HG03095 (cell line): ENCODE measurements around the gene WDR36.
"Not testable (repeated sequence)": the region's sequence is repeated elsewhere in the genome, so short reads cannot be mapped to it uniquely, and the experiment has no call there.

Experiments used
- ATAC-seq: cut with Tn5 transposase; IDR thresholded peaks from one replicate; pipeline ENCODE4 v1.9.1; 2021; ENCODE audit warnings: moderate library complexity; ENCODE audit not compliant: unreplicated experiment

The WDR36 gene

GRCh38 chr5:111134864-111135263, 42.7 kb downstream of the WDR36 start:
- ATAC-seq = no peak

- ATAC-seq = no peak
Observed at GRCh38 chr5:111135363-111135762, 43.2 kb downstream of the WDR36 start.

DNA sequence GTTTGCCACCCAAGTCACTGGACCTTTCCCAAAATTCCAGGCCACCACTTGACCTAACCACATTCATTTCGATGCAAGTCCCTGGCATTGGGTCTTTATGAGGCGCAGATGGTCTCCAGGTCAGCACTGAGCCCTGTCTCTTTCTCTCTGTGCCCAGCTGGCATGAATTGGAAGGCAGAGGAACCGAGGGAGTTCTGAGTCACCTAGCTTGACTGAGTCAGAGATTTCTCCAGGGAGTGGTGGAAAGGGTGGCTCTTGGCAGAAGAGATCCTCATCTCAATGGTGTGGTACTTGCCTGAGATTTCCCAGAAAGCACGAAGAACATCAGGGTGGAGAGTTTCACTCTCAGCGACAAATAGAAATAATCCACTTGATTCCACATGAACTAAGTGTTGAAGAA, 43.8 kb downstream of the WDR36 start:
- ATAC-seq = no peak

GRCh38 chr5:111138096-111138495, 45.9 kb downstream of the WDR36 start:
- ATAC-seq = no peak

- ATAC-seq = not testable (repeated sequence)
Observed at GRCh38 chr5:111141471-111141870, 49.3 kb downstream of the WDR36 start.

GRCh38 chr5:111142932-111143331, 50.8 kb downstream of the WDR36 start:
- ATAC-seq = no peak

- ATAC-seq = peak; percentile 40
Observed at GRCh38 chr5:111143910-111144309, 51.8 kb downstream of the WDR36 start.

DNA sequence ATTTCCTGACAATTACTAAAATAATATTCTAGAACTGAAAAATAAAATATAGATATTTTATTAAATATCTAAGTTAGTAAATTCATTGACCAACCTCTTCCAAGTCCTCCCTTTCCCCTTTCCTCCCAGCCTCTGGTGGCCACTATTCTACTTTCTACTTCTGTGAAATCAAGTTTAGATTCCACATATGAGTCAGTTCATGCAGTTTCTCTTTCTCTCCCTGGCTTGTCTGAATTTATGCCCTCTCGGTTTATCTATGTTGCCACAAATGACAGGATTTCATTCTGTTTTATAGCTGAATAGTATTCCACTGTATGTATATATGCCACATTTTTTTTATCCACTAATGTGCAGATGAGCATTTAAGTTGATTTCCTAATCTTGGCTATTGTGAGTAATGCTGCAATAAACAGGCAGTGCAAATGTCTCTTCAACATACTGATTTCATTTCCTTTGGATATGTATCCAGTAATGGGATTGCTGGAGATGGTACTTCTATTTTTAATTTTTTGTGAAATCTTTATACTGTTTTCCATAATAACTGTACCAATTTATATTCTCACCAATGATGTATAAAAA, 52.3 kb downstream of the WDR36 start:
- peak; percentile 96 for ATAC-seq

DNA sequence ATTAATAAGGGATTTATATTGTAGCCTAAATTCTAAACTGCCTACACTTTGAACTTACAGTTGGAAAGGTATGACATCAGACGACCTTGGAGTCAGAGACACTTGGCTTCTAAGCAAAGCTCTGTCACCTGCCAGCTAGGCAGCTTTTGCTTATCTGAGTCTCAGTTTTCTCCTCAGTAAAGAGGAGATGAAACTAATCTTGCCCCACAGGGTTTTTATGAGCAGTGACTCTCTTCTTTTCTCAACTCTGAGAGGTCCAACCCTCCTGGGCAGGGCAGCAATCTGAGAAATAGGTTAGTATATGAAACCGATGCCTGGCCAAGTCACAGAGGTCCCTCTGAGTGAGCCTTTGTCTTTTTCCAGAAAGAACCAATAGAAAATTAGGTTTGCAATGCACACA, 53.9 kb downstream of the WDR36 start:
- ATAC-seq = no peak

- ATAC-seq = no peak
Observed at GRCh38 chr5:111147502-111147901, 55.4 kb downstream of the WDR36 start.

GRCh38 chr5:111151998-111152397, 59.9 kb downstream of the WDR36 start:
- ATAC-seq = no peak

DNA sequence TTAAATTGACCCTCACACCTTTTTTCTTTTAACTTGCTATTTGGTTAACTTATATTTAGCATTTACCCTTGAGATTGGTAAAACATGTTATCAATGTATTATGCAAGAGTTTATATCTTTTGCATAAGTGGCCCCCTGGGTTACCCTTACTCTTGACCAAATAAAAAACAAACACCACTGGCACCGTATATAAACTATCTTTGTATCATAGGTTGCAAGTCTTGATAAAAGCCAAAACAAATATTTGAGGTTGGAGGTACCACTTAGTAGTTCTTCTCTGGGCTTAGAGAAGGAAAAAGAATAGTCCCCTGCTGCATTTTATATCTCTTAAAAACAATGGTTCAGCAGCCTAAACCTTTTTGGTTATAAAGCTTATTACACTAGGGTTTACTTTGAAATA, 61.3 kb downstream of the WDR36 start:
- no peak for ATAC-seq

GRCh38 chr5:111153945-111154344, 61.8 kb downstream of the WDR36 start:
- no peak for ATAC-seq

GRCh38 chr5:111158105-111158744, 66.1 kb downstream of the WDR36 start:
- peak; percentile 86 for ATAC-seq

DNA sequence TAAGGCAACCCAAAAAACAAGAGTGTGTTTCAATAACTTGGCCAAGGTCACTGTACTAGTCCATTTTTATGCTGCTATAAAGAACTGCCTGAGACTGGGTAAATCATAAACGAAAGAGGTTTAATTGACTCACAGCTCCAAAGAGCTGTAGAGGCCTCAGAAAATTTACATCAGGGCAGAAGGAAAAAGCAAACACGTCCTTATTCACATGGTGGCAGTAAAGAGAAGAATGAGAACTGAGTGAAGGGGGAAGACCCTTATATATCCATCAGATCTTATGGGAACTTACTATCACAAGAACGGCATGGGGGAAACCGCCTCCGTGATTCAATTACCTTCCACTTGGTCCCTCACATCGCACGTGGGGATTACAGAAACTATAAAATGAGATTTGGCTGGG, 67.7 kb downstream of the WDR36 start:
- no peak for ATAC-seq

DNA sequence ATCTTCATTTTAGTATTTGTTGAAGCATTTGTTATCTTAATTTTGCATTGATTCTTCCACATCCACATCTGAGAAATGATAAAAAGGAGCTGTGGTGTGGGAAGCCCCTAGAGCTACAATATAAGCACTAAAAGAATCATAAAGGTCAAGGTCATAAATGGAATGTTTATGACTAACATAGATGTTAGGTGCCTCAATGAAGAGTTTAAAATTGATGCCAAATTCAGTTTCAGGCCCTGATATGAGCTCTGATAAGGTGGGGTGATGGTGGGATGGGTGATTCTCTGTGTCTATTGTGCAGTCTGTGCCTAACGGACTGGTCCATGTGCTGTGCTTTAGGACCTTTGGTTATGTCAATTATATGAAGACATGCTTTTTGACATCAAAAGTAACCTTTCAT, 70.9 kb downstream of the WDR36 start:
- ATAC-seq = no peak

DNA sequence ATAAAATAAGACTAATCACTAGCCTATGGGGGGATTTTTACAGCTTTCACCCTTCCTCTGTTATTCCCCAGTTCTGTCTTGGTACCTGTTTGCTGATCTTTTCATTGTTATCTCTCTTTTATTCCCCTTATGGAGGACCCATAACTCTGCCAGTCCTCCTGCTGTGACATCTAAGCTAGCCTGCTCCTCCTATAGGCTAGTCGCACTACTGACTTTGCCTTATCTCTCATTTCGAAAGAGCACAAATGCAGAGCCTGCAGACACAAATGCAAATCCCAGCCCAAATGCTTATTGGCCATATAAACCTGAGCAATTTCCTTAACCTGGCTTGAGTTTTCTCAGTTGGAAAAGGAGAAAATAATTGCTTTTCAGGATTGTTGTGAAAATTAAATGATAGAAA, 72.9 kb downstream of the WDR36 start:
- no peak for ATAC-seq

DNA sequence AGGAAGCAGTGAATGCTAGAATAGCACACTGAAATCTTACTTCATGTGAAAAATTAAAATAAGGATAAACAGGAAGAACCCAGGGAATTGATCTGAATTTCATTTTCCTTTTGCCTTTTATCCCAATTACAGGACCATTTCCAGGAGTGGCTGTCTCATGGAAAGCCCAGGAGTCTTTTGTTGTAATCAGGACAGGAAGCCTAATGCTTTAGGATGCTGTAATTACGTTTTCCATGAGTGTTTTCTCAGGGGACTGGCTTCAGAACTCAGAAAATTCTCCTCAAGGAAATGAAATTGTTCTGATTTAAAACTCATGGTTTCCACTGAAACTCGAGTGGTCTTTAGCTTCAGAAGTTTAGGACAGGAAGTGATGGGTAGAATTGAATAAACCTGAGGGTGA, 75.4 kb downstream of the WDR36 start:
- no peak for ATAC-seq

DNA sequence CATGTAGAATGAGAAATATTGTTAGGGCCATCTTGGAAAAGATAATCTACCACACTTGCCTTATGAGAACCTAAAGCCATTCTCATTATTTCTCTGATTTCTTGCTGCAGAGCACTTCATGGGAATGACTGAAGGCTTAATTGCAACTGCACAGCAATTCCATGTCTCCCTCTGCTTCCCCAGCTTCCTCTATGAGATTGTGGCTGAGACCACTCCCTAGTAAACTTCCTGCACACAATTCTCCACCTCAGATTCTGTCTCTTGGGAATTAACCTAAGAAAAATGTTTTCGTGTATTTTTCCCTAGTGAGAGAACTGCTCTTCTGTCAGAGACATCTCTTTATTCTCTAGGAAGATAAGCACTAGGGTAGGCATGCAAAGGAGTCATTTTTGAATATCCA, 76.5 kb downstream of the WDR36 start:
- no peak for ATAC-seq

DNA sequence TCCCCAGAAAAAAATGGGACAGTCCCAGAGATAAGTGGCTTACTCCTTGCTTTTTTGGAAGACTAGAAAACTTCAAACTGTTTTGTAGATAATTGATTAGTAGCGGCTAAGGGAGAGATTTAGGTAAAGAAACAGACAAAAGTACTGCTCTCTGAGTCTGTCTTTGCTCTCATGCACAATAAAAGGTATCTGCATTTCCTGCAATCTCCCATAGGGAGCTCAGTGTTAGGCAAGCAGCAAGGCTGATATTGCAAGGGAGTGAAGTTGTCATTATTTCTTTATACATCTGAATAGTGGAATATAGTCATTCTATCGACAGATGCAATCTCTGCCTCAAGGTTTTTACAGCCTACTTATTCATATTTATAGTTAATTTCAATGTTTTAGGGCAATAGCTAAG, 77.1 kb downstream of the WDR36 start:
- ATAC-seq = no peak

GRCh38 chr5:111170279-111170678, 78.1 kb downstream of the WDR36 start:
- no peak for ATAC-seq

DNA sequence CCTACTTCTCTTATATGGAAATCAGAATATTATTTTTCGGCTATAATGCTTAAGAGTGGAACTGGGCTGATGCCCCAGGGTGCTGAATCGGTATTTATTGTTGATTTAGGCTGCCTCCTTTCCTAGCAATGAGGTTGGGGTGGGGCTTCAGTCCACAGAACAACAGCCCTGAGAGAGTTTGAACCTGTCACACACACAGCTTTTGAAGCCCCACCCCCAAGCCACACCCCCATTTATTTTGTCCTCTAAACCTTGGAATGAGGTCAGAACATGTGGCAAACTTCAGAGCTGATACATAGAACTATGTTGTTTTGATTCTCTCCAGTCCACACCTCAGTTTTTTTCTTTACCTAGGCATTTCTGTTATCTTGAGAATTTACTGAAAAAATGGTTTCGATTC, 80.4 kb downstream of the WDR36 start:
- ATAC-seq = no peak

- ATAC-seq = no peak
Observed at GRCh38 chr5:111173476-111173875, 81.3 kb downstream of the WDR36 start.
